Hematopoietic multipotent progenitor cell treated with erythropoietin and hydrocortisone succinate and interleukin-3 and kit ligand, for 4 days (in vitro differentiated cells): Measurements from ENCODE around the gene FAF1.

Experiments
- DNase-seq: peaks from one replicate; pipeline ENCODE4 v3.0.0-alpha.2; 2015

Gene FAF1

DNA sequence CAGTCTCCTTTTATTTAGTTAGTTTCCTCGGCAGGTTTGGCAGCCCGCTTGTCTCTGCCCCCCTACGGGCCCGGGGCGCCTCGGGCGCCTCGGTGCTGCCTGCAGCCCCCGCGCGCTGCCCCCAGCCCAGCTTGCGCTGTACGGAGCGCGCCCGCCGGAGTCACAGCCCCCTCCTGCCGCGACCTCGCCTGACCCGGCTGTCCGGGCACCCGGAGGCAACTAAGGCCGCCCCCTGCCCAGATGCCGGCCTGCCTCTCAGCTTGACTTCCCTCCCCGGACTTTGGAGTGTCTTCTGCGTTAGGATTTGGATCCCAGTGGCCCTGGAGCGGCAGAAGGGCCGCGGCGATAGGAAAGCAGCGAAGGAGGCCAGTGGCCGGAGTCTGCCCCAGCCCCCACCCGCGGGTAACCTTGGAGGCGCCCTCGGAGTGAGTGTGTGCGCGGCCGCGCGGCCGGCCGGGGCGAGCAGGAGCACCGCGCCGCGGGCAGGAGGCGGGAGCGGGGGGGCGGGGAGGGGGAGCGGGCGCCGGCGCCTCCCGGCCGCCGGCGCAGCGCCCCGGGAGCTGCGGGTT, 17.6 kb upstream of the FAF1 start:
- DNase-seq, result peak; percentile 43

DNA sequence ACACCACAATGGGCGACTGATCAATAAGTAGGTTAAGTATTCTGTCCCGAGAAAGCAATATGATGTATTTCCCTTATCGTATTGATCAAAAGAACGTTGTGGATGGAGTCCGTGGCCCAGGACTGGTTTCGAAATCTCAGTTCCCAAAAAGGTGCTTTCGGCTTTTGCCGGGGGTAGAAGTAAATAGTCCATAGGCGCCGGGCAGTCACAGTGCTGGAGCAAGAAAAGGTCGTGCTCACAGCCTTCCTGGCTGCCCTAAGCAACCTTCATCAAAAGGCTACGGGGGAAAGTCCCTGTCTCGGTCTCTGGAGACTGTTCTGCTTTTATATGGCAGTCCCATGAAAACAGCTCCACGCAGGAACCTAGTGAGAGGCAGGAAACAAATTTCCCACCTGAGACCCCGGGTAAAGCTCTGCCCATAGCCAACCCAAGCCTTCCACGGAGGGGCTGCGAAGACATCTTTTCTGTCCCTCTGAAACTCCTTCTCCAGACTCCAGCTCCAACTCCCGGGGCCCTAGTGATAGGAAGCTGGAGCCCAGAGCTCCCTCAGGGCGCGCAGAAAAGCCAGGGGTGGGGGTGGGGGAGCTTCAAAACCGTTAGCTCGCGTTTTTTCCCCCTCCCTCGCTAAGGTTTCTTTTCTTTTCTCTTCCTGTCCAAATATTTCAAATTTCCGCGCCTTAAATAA, 17.0 kb upstream of the FAF1 start:
- DNase-seq, result peak; percentile 57

- no peak for DNase-seq
Observed at GRCh38 chr1:50976111-50976889, 16.2 kb upstream of the FAF1 start.

- no peak for DNase-seq
Observed at GRCh38 chr1:50975436-50975835, 15.4 kb upstream of the FAF1 start.

DNA sequence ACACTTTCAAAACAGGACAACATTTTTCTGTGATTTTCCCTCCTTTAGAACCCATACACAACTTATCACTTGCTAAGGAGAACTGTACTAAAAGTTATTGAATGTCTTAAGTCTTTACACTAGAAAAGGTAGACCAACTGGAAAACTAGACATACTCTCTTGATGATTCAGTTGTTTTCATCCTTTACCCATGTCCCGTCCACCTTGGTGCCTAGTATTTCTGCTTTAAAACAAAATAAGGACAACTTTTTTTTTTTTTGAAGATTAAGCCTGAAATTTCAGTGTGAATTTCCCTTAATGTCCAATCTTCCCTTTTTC, 14.5 kb upstream of the FAF1 start:
- no peak for DNase-seq

DNA sequence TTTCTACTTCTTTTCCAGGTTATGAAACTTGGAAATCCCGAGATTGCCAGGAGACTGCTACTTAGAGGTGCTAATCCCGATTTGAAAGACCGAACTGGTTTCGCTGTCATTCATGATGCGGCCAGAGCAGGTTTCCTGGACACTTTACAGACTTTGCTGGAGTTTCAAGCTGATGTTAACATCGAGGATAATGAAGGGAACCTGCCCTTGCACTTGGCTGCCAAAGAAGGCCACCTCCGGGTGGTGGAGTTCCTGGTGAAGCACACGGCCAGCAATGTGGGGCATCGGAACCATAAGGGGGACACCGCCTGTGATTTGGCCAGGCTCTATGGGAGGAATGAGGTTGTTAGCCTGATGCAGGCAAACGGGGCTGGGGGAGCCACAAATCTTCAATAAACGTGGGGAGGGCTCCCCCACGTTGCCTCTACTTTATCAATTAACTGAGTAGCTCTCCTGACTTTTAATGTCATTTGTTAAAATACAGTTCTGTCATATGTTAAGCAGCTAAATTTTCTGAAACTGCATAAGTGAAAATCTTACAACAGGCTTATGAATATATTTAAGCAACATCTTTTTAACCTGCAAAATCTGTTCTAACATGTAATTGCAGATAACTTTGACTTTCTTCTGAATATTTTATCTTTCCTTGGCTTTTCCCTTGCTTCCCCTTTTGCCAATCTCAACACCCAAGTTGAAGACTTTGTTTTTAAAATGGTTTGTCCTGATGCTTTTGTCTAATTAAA, 14.0 kb upstream of the FAF1 start:
- DNase-seq, result no peak

- no peak for DNase-seq
Observed at GRCh38 chr1:50973255-50973654, 13.2 kb upstream of the FAF1 start.

DNA sequence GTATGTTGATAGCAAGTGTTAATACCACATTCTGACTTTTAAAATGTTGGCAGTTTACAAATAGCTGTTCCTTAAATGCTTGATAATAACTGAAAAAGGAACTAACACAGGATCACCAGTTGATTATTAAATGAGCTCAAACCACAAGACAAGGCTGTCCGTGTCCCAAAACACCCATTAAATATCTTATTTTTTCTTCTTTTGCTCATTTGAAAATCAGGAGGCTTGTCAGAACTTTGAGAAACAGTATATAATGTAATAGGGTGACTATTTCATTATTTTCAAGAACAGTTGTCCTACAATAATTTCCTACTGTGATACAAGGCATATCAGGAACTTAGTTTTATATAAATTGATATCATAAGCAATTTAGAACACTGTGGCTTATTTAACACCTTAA, 12.7 kb upstream of the FAF1 start:
- peak; percentile 43 for DNase-seq

- no peak for DNase-seq
Observed at GRCh38 chr1:50971748-50972305, 11.8 kb upstream of the FAF1 start.

- no peak for DNase-seq
Observed at GRCh38 chr1:50970931-50971582, 11.0 kb upstream of the FAF1 start.

DNA sequence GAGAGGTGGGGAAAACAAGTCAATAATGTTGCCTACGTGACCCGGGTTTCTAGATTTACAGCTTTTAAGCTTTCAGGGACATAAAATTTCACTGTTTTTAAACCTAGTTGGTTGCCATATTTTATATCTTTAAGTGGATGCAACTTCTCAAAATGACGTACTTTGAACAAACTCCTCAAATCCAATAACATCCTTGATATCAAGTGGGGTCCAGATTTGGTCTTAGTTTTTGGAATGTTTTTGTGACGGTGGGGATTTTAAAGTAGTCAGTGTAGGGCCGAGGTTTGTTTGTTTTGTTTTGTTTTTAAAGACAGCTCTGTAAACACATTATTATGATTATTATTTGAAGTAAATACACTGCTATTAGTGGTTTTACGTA, 10.4 kb upstream of the FAF1 start:
- DNase-seq, result no peak

- peak; percentile 91 for DNase-seq
Observed at GRCh38 chr1:50969611-50970508, 9.8 kb upstream of the FAF1 start, which contains the start of gene CDKN2C. TSS of gene CDKN2C (plus strand) at chr1:50970245. CDS start at chr1:50970369, 124 bp downstream.

DNA sequence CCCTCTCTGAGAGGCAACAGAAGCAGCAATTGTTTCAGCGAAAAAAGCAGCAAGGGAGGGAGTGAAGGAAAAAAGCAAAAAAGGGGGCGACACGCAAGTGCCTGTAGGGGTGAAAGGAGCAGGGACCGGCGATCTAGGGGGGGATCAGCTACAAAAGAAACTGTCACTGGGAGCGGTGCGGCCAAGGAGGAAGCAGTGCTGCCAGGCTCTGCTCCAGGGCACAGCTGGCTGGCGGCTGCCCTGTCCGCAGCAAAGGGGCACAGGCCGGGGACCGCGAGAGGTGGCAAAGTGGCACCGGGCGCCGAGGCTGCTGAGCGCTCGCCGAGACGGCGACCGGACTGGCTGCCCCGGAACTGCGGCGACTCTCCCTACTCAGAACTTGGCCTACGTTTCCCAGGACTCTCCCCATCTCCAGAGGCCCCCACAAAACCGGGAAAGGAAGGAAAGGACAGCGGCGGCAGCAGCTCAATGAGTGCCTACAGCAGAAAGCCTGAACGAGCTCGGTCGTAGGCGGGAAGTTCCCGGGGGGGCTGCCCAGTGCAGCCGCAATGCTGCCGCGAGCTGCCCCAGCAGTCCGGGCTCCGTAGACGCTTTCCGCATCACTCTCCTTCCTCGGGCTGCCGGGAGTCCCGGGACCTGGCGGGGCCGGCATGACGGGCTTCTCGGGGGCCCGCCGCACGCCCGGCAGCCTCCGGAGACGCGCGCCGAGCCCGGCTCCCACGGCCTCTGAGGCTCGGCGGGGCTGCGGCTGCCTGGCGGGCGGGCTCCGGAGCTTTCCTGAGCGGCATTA, 8.9 kb upstream of the FAF1 start:
- peak; percentile 86 for DNase-seq

DNA sequence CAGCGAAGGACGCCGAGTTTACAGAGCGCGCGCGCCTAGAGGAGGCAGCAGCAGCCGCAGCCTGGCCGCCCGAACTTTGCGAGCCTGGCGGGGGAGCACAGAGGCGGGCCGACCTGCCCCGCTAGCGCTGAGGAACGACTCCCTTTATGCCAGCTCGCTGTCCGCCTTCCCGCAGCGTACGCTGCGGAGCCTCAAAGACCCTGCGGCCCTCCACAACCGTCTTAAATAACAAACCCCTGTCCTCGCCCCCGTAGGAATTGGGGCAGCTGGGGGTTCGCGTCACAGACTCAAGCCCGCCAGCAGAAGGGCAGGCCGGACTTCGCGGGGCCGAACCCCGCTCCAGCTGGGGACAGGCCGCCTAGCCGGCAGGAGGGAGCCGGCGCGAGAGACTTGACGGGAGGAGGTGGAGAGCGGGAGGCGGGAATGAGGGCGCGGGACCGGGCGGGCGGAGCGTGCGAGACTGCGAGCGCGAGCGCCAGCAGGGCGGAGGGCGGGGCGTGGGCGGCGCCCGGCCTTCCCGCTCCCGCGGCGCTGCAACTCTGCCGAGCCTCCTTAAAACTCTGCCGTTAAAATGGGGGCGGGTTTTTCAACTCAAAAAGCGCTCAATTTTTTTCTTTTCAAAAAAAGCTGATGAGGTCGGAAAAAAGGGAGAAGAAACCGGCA, 8.2 kb upstream of the FAF1 start:
- peak; percentile 96 for DNase-seq

- DNase-seq, result peak; percentile 57
Observed at GRCh38 chr1:50967416-50968157, 7.5 kb upstream of the FAF1 start.

- peak; percentile 44 for DNase-seq
Observed at GRCh38 chr1:50966991-50967390, 6.9 kb upstream of the FAF1 start.

DNA sequence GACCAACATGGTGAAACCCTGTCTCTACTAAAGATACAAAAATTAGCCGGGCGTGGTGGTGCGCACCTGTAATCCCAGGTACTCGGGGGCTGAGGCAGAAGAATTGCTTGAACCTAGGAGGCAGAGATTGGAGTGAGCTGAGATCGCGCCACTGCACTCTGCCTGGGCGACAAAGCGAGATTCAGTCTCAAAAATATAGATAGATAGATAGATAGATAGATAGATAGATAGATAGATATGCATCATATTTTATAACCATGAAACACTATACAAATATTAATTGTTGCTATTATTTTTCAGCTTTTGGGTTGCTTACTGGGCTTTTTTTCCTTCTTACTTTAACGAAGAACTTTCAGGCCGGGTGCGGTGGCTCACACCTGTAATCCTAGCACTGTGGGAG, 4.8 kb upstream of the FAF1 start:
- no peak for DNase-seq

- DNase-seq, result peak; percentile 71
Observed at GRCh38 chr1:50959303-50959912, 659 bp downstream of the FAF1 start.

DNA sequence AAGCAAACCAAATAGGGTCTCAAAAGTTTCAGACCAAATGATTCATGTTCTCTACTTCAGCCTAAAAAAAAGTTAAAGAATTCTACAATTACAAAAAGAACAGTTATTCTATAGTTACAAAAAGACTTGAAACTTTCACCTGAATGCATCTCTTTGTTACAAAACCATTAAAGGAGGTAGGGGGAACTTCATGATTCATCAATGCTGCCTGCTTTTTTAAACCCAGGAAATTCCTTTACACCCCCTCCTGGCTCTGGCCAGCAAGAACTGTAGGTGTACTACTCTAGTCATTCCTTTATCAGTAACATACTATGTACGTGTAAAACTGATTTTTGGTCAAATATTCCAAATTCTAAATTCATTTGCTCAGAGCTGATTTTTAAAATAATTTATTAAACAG, 5.0 kb downstream of the FAF1 start:
- DNase-seq, result no peak
